Brain microvascular endothelial cell (primary cell): ENCODE results near the gene NAGLU.

Source experiments
- DNase-seq: peaks from one replicate; pipeline ENCODE4 v3.0.0-alpha.2; 2020
- H3K27ac ChIP-seq: fragments of 250-450 bp; sonication (Bioruptor Pico); 2 replicates; pipeline ENCODE4 v1.5.1; 2020; ENCODE audit warnings: mild to moderate bottlenecking, moderate library complexity
- H3K27me3 ChIP-seq: fragments of 250-450 bp; sonication (Bioruptor Pico); replicated peaks from 2 replicates; pipeline ENCODE4 v1.5.1; 2020; ENCODE audit warnings: mild to moderate bottlenecking
- H3K36me3 ChIP-seq: fragments of 250-450 bp; sonication (Bioruptor Pico); replicated peaks from 2 replicates; pipeline ENCODE4 v1.5.1; 2020; ENCODE audit warnings: mild to moderate bottlenecking
- H3K4me3 ChIP-seq: 2 replicates; pipeline ENCODE4 v1.5.1; 2011; ENCODE audit warnings: low read depth, mild to moderate bottlenecking, control low read depth, low read length, moderate library complexity
- CTCF ChIP-seq: IDR thresholded peaks from 2 replicates; pipeline ENCODE4 v1.5.1; 2011; ENCODE audit warnings: low read depth, mild to moderate bottlenecking, moderate library complexity, low read length, control low read depth, inconsistent platforms; ENCODE audit errors: missing control alignments
- in situ Hi-C: cut with HindIII; loops from 2 replicates; pipeline ENCODE4 v1.10.0; 2017; ENCODE audit warnings: low sequenced_read_pairs, low pct_ligation_motif_present

The NAGLU gene

DNA sequence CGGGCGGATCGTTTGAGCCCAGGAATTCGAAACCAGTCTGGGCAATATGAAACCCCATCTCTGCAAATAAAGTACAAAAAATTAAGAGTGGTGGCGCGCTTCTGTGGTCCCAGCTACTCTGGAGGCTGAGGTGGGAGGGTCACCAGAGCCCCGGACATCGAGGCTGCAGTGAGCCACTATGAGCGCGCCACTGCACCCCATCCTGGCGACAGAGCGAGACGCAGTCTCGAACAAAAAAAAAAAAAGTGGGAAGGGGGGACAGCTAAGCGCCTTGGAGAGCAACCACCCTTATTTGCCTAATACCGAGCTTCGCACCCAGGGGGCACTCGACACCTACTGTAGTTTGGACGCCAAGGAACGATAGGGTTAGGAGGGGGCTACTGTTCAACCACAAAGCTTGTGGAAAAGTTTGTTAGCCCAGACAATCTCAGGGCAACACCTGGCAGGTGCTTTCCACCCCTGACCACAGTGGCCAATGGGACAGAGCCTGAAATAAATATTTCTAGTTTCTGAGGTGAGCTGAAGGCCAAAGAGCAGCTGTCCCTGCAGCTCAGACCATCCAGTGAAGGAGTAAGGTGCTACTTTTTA, 42.3 kb downstream of the NAGLU start:
- H3K4me3 ChIP-seq: peak overlapping the region; percentile 92
- no peaks in the 10 kb centered on the region for H3K27me3 ChIP-seq
- peaks cover 35% of the 10 kb centered on the region for H3K36me3 ChIP-seq
- in situ Hi-C loops: no loop called here
- H3K27ac ChIP-seq: peak overlapping the region; percentile 48
- peak; percentile 85 for TF ChIP-seq CTCF
- peak; percentile 61 for DNase-seq

GRCh38 chr17:42579794-42580551, 43.9 kb downstream of the NAGLU start:
- DNase-seq: no peak
- TF ChIP-seq CTCF: no peak
- Histone ChIP-seq H3K27me3 (no peaks in the 10 kb centered on the region), H3K36me3 (peaks cover 39% of the 10 kb centered on the region), H3K4me3 (no peak overlapping the region), H3K27ac (no peak overlapping the region)
- in situ Hi-C loops: no loop called here

DNA sequence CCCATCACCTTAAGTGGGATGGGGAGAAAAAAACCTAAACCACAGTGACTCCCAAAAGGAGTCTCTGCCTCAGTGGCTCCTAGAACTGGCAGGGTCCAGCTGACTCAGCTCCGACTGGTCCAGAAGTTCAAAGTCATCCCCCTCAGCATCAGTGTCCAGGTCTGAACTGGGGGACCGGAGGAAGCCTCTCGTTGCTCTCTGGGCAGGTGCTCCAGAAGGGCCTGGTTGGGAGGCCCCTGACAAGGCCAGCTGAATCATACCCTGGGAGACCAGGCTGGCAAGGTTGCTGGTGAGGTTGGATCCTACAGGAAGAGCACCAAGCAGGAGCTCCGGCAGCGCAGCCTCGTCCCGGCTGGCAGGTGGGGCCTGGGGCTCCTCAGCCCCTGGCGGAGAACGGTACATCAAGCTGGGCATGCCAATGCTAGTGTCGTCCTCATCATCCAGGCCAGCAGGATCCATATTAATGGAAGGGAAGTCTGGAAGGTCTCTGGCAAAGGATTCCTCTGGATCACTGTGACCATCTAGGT, 45.8 kb downstream of the NAGLU start:
- in situ Hi-C loops: no loop called here
- no peak for TF ChIP-seq CTCF
- Histone ChIP-seq H3K4me3 (no peak overlapping the region), H3K36me3 (peaks cover 50% of the 10 kb centered on the region), H3K27me3 (no peaks in the 10 kb centered on the region), H3K27ac (no peak overlapping the region)
- no peak for DNase-seq

- H3K27ac ChIP-seq: no peak overlapping the region
- no peak overlapping the region for H3K4me3 ChIP-seq
- TF ChIP-seq CTCF: no peak
- H3K27me3 ChIP-seq: no peaks in the 10 kb centered on the region
- in situ Hi-C loops: no loop called here
- no peak for DNase-seq
- H3K36me3 ChIP-seq: peaks cover 66% of the 10 kb centered on the region
These were observed 48.8 kb downstream of the NAGLU start for GRCh38 chr17:42584880-42585279.

DNA sequence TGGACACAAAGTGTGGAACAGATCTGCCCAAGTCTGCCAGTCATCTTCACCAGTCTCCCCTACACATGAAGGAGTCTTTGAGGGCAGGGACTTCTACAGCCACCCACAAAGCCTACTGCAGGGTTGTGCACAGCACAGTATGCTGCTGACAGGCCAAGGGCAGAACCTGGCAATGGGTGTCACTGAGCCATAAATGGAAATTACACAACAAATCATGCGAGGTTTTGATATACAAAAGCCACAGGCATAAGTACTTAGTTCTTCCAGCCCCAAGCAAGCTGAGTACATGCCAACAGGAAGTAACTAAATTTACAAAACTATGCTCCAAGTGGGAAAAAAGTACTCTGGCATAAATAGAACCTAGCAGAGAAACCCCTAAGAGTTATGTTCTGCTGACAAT, 49.3 kb downstream of the NAGLU start:
- peaks cover 67% of the 10 kb centered on the region for H3K36me3 ChIP-seq
- no peak for TF ChIP-seq CTCF
- no peaks in the 10 kb centered on the region for H3K27me3 ChIP-seq
- in situ Hi-C loops: no loop called here
- no peak for DNase-seq
- no peak overlapping the region for H3K4me3 ChIP-seq
- no peak overlapping the region for H3K27ac ChIP-seq
